ENCODE data around the gene GALNS. TPM values are rescaled to one million over a fixed set of nuclear protein-coding genes. Genes with fewer than 3 reads are reported as not detected.
"Not testable (repeated sequence)": the region's sequence is repeated elsewhere in the genome, so short reads cannot be mapped to it uniquely, and the experiment has no call there.

GALNS gene
- total and polyA plus RNA-seq, 9 donors: 14.0 to 40.4 (median 21.6) TPM

DNA sequence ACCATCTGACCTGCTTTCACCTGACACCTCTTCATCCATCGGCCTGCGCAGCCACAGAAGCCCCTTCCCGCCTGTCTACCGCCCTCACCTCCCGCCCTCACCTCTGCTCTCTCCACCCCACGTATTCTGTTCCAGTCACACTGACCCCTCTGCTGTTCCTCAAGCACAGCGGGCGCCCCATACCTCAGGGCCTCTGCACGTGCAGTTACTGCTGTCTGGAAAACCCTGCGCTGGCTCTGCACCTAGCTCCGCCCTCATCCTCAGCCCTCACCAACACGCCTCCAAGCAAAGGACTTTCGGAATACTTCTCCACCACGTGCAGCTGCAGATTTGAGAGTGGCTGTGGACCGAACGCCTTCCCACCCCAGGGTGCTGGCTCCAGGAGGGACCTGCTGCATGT, 34.3 kb upstream of the GALNS start:
- Histone ChIP-seq H3K27ac (no peak overlapping the region), H3K9me3 (no peaks in the 10 kb centered on the region), H3K36me3 (no peaks in the 10 kb centered on the region), H3K4me3 (no peak overlapping the region), H3K27me3 (no peaks in the 10 kb centered on the region), H3K4me1 (ENCODE audit: insufficient read depth) (peaks cover 6% of the 10 kb centered on the region)
- no peak for DNase-seq
- WGBS, 3 donors: 88 to 91% (median 88%) methylated on average over 16 of the region's 16 CpGs
- TF ChIP-seq, protein P1, sequence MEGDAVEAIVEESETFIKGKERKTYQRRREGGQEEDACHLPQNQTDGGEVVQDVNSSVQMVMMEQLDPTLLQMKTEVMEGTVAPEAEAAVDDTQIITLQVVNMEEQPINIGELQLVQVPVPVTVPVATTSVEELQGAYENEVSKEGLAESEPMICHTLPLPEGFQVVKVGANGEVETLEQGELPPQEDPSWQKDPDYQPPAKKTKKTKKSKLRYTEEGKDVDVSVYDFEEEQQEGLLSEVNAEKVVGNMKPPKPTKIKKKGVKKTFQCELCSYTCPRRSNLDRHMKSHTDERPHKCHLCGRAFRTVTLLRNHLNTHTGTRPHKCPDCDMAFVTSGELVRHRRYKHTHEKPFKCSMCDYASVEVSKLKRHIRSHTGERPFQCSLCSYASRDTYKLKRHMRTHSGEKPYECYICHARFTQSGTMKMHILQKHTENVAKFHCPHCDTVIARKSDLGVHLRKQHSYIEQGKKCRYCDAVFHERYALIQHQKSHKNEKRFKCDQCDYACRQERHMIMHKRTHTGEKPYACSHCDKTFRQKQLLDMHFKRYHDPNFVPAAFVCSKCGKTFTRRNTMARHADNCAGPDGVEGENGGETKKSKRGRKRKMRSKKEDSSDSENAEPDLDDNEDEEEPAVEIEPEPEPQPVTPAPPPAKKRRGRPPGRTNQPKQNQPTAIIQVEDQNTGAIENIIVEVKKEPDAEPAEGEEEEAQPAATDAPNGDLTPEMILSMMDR (IDR thresholded peaks at IDR 0.05): no peak
- no peak for TF ChIP-seq POLR2A (IDR thresholded peaks at IDR 0.05)
- TF ChIP-seq EP300 (IDR thresholded peaks at IDR 0.05): no peak
- intact Hi-C loops (cut with DNase I): no loop called here

DNA sequence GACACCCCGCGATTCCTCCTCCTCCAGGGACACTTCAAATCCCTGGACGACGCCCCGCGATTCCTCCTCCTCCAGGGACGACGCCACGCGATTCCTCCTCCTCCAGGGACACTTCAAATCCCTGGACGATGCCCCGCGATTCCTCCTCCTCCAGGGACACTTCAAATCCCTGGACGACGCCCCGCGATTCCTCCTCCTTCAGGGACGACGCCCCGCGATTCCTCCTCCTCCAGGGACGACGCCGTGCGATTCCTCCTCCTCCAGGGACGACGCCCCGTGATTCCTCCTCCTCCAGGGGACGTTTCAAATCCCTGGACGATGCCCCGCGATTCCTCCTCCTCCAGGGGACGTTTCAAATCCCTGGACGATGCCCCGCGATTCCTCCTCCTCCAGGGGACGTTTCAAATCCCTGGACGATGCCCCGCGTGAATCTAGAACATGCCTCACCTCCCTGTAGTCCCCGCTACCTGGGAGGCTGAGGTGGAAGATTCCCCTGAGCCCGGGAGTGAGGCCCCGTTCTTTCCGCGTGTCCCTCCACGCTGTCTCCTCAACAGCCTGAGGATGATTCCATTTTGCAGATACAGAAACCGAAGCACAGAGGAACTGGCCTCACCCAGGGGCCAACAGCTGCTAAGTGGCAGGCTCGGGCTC, 33.1 kb upstream of the GALNS start:
- 92 to 94% (median 93%) methylated on average over 48 of the region's 48 CpGs for WGBS, 3 donors
- H3K9me3 ChIP-seq; H3K27me3 ChIP-seq; H3K36me3 ChIP-seq; H3K4me3 ChIP-seq; H3K4me1 ChIP-seq (ENCODE audit: insufficient read depth); H3K27ac ChIP-seq; DNase-seq; intact Hi-C loops (cut with DNase I): not testable (repeated sequence)

GRCh38 chr16:88888461-88889387, 32.0 kb upstream of the GALNS start:
- H3K27me3 ChIP-seq: no peaks in the 10 kb centered on the region
- no peaks in the 10 kb centered on the region for H3K9me3 ChIP-seq
- intact Hi-C loops (cut with DNase I): no loop called here
- TF ChIP-seq, protein P1 (IDR thresholded peaks at IDR 0.05): no peak
- TF ChIP-seq EP300 (IDR thresholded peaks at IDR 0.05) (no peak), POLR2A (IDR thresholded peaks at IDR 0.05) (no peak)
- H3K4me1 ChIP-seq (ENCODE audit: insufficient read depth): peaks cover 6% of the 10 kb centered on the region
- WGBS, 3 donors: 73 to 81% (median 78%) methylated on average over 18 to 30 of the region's 30 CpGs
- no peak overlapping the region for H3K27ac ChIP-seq
- H3K4me3 ChIP-seq: no peak overlapping the region
- no peaks in the 10 kb centered on the region for H3K36me3 ChIP-seq
- no peak for DNase-seq

GRCh38 chr16:88888057-88888456, 31.3 kb upstream of the GALNS start:
- no peak overlapping the region for H3K27ac ChIP-seq
- H3K36me3 ChIP-seq: no peaks in the 10 kb centered on the region
- no peaks in the 10 kb centered on the region for H3K27me3 ChIP-seq
- no peak for TF ChIP-seq EP300 (IDR thresholded peaks at IDR 0.05)
- TF ChIP-seq, protein P1 (IDR thresholded peaks at IDR 0.05): no peak
- no peak for TF ChIP-seq POLR2A (IDR thresholded peaks at IDR 0.05)
- intact Hi-C loops (cut with DNase I): no loop called here
- no peak overlapping the region for H3K4me3 ChIP-seq
- H3K4me1 ChIP-seq (ENCODE audit: insufficient read depth): peaks cover 6% of the 10 kb centered on the region
- no peak for DNase-seq
- H3K9me3 ChIP-seq: no peaks in the 10 kb centered on the region
- WGBS, 3 donors: 38 to 56% (median 44%) methylated on average over 10 to 14 of the region's 14 CpGs
